HL-60 (cell line): ENCODE measurements around the gene ZNF226.
"Not testable (repeated sequence)": the region's sequence is repeated elsewhere in the genome, so short reads cannot be mapped to it uniquely, and the experiment has no call there.

Experiments used
- DNase-seq, 2 experiments: peaks; one replicate each; pipeline ENCODE4 v3.0.0-alpha.2; 2010 to 2020; ENCODE audit warnings: low read depth in 1 of 2, low spot score in 1 of 2
- H3K27ac ChIP-seq: fragments of 250-450 bp; sonication (Bioruptor Pico); replicated peaks from 2 replicates; pipeline ENCODE4 v1.5.1; 2020; ENCODE audit warnings: mild to moderate bottlenecking, moderate library complexity
- H3K27me3 ChIP-seq: fragments of 250-450 bp; sonication (Bioruptor Pico); 2 replicates; pipeline ENCODE4 v1.5.1; 2021; ENCODE audit warnings: mild to moderate bottlenecking, moderate library complexity; ENCODE audit not compliant: insufficient read depth, poor library complexity, severe bottlenecking
- H3K4me3 ChIP-seq: replicated peaks from 2 replicates; pipeline ENCODE4 v1.5.1; 2011; ENCODE audit warnings: mild to moderate bottlenecking, control low read depth, low read length; ENCODE audit not compliant: insufficient read depth
- GABPA ChIP-seq: IDR thresholded peaks from 2 replicates; pipeline ENCODE4 v1.6.1; 2012; ENCODE audit warnings: low read depth
- POLR2AphosphoS5 ChIP-seq: IDR thresholded peaks from 2 replicates; pipeline ENCODE4 v1.6.1; 2012; ENCODE audit warnings: low read depth
- SPI1 ChIP-seq: IDR thresholded peaks from 2 replicates; pipeline ENCODE4 v1.6.1; 2012; ENCODE audit warnings: low read depth, mild to moderate bottlenecking, borderline replicate concordance
- TF ChIP-seq, protein P1 (sequence below): IDR thresholded peaks from 2 replicates; pipeline ENCODE4 v1.6.1; 2012; ENCODE audit warnings: low read depth; ENCODE audit not compliant: insufficient replicate concordance
- TF ChIP-seq, protein P2 (sequence below): IDR thresholded peaks from one replicate; pipeline ENCODE4 v1.5.1; 2011; ENCODE audit warnings: low read length, control low read depth, inconsistent platforms; ENCODE audit not compliant: insufficient read depth

ZNF226 gene

DNA sequence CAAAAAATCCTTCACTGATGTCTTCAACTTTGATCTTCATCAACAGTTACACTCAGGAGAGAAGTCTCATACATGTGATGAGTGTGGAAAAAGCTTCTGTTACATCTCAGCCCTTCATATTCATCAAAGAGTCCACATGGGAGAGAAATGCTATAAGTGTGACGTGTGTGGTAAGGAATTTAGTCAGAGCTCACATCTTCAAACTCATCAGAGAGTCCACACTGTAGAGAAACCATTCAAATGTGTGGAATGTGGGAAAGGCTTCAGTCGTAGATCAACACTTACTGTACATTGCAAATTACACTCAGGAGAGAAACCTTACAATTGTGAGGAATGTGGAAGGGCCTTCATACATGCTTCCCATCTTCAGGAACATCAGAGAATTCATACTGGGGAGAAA is 8.4 kb upstream of the ZNF226 start:
- no peak for DNase-seq
- no peak overlapping the region for H3K4me3 ChIP-seq
- TF ChIP-seq SPI1 (no peak), GABPA (no peak), POLR2AphosphoS5 (no peak)
- TF ChIP-seq, protein P1, sequence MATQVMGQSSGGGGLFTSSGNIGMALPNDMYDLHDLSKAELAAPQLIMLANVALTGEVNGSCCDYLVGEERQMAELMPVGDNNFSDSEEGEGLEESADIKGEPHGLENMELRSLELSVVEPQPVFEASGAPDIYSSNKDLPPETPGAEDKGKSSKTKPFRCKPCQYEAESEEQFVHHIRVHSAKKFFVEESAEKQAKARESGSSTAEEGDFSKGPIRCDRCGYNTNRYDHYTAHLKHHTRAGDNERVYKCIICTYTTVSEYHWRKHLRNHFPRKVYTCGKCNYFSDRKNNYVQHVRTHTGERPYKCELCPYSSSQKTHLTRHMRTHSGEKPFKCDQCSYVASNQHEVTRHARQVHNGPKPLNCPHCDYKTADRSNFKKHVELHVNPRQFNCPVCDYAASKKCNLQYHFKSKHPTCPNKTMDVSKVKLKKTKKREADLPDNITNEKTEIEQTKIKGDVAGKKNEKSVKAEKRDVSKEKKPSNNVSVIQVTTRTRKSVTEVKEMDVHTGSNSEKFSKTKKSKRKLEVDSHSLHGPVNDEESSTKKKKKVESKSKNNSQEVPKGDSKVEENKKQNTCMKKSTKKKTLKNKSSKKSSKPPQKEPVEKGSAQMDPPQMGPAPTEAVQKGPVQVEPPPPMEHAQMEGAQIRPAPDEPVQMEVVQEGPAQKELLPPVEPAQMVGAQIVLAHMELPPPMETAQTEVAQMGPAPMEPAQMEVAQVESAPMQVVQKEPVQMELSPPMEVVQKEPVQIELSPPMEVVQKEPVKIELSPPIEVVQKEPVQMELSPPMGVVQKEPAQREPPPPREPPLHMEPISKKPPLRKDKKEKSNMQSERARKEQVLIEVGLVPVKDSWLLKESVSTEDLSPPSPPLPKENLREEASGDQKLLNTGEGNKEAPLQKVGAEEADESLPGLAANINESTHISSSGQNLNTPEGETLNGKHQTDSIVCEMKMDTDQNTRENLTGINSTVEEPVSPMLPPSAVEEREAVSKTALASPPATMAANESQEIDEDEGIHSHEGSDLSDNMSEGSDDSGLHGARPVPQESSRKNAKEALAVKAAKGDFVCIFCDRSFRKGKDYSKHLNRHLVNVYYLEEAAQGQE = no peak
- TF ChIP-seq, protein P2, sequence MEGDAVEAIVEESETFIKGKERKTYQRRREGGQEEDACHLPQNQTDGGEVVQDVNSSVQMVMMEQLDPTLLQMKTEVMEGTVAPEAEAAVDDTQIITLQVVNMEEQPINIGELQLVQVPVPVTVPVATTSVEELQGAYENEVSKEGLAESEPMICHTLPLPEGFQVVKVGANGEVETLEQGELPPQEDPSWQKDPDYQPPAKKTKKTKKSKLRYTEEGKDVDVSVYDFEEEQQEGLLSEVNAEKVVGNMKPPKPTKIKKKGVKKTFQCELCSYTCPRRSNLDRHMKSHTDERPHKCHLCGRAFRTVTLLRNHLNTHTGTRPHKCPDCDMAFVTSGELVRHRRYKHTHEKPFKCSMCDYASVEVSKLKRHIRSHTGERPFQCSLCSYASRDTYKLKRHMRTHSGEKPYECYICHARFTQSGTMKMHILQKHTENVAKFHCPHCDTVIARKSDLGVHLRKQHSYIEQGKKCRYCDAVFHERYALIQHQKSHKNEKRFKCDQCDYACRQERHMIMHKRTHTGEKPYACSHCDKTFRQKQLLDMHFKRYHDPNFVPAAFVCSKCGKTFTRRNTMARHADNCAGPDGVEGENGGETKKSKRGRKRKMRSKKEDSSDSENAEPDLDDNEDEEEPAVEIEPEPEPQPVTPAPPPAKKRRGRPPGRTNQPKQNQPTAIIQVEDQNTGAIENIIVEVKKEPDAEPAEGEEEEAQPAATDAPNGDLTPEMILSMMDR = no peak
- H3K27me3 ChIP-seq = no peaks in the 10 kb centered on the region
- no peak overlapping the region for H3K27ac ChIP-seq

DNA sequence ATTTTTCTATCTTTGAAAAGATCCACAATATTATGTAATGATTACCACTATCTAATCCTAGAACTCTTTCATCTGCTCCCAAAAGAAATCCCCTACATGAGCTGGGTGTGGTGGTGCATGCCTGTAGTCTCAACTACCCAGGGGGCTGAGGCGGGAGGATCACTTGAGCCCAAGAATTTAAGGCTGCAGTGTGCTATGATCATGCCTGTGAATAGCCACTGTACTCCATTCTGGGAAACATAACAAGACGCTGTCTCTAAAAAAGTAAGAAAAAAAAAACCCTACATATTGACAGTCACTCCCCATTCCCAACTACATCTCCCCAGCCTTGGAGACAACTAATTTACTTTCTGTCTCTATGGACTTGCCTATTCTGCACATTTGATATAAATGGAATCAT is 1.1 kb upstream of the ZNF226 start:
- no peak for DNase-seq
- H3K4me3 ChIP-seq = no peak overlapping the region
- TF ChIP-seq, protein P2 = no peak
- H3K27ac ChIP-seq = no peak overlapping the region
- H3K27me3 ChIP-seq = no peaks in the 10 kb centered on the region

DNA sequence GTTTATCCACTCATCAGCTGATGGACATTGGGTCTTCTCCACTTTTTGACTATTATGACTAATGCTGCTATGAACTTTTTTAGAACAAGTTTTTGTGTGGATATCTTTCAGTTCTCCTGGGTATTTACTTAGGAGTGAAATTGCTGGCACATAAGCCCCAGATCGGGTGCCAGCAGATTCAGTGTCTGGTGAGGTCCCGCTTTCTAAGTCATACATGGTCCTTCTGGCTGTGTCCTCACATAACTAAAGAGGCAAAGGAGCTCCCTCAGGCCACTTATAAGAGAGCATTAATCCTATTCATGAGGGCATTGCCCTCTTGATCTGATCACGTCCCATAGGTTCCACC is 600 bp upstream of the ZNF226 start:
- TF ChIP-seq POLR2AphosphoS5 (no peak), GABPA (no peak), SPI1 (no peak)
- TF ChIP-seq, protein P1 = no peak
- TF ChIP-seq, protein P2 = no peak
- Histone ChIP-seq H3K4me3 (peak overlapping the region; percentile 61), H3K27ac (peak overlapping the region; percentile 77), H3K27me3 (no peaks in the 10 kb centered on the region)
- no peak for DNase-seq

DNA sequence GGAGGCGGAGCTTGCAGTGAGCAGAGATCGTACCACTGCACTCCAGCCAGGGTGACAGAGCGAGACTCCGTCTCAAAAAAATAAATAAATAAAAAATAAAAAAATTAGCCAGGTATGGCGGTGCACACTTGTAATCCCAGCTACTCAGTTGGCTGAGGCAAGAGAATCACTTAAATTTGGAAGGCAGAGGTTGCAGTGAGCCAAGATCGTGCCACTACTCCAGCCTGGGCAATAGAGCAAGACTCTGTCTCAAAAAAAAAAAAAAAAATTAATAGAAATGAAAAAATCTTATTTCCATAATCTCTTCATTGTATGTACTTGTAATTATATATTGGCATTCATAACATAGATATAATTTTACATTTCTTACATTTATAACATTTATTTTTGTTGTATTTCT is 5.8 kb downstream of the ZNF226 start:
- H3K27me3 ChIP-seq, H3K4me3 ChIP-seq, H3K27ac ChIP-seq, DNase-seq: not testable (repeated sequence)
